Stimulated activated CD4-positive, alpha-beta T cell treated with anti-CD3 and anti-CD28 coated beads, Interleukin-1b, Interleukin-23, amount 100 ng/mL, for 48 hours (primary cell): Measurements from ENCODE around the gene CYSRT1.

ENCODE experiments used
- DNase-seq: peaks from one replicate; pipeline ENCODE4 v3.0.0-alpha.2; 2020

Gene CYSRT1

GRCh38 chr9:137273095-137273490 lies 48.1 kb downstream of the CYSRT1 start:
- DNase-seq = no peak

- no peak for DNase-seq
Measured at GRCh38 chr9:137273611-137274320, 48.8 kb downstream of the CYSRT1 start.

GRCh38 chr9:137275203-137275587 lies 50.2 kb downstream of the CYSRT1 start:
- no peak for DNase-seq
